Measurements from ENCODE around the gene KLHL29.

The KLHL29 gene

GRCh38 chr2:23550553-23550952 lies 165.6 kb downstream of the KLHL29 start:
- Histone ChIP-seq H3K4me3 (ENCODE audit: low read depth, low read length) (no peak overlapping the region), H3K79me2 (ENCODE audit: control insufficient read depth, insufficient read depth, low read length, poor library complexity) (no peaks in the 10 kb centered on the region), H3K4ac (ENCODE audit: low read depth, low read length) (no peak overlapping the region), H2BK120ac (ENCODE audit: insufficient read depth, low read length, poor library complexity) (no peak overlapping the region), H3K4me1 (ENCODE audit: control insufficient read depth in 1 of 2, insufficient read depth in 2 of 2, low read length in 2 of 2) (peaks cover 0 to 6% of the 10 kb centered on the region in 2 experiments), H4K12ac (ENCODE audit: low read depth, low read length) (no peak overlapping the region), H3K18ac (ENCODE audit: low read length) (no peak overlapping the region), H2AFZ (ENCODE audit: insufficient read depth, low read length, poor library complexity) (no peak overlapping the region), H3K36me3 (ENCODE audit: control insufficient read depth in 1 of 2, insufficient read depth in 2 of 2, low read length in 2 of 2) (no peaks in the 10 kb centered on the region), H3K14ac (ENCODE audit: low read length) (no peak overlapping the region), H3K9me3 (ENCODE audit: insufficient read depth, low read depth, low read length) (no peaks in the 10 kb centered on the region), H2BK5ac (ENCODE audit: low read depth, low read length, poor library complexity) (no peak overlapping the region), H4K8ac (ENCODE audit: low read depth, low read length) (no peak overlapping the region), H2BK12ac (ENCODE audit: low read length) (no peak overlapping the region), H3K27me3 (ENCODE audit: insufficient read depth, low read length) (no peaks in the 10 kb centered on the region), H4K91ac (ENCODE audit: low read depth, low read length) (no peak overlapping the region), H3K4me2 (ENCODE audit: low read length) (no peak overlapping the region), H3K9ac (ENCODE audit: low read length) (no peak overlapping the region), H3K27ac (ENCODE audit: low read depth, low read length) (no peak overlapping the region), H3K79me1 (ENCODE audit: low read length) (no peaks in the 10 kb centered on the region), H3K23ac (ENCODE audit: low read length) (no peak overlapping the region), H2AK5ac (ENCODE audit: low read length) (no peak overlapping the region)
- WGBS (ENCODE audit: extremely low coverage, insufficient coverage, insufficient read length): no CpG with 5 or more reads among the region's 7 CpGs
- no peak for DNase-seq

GRCh38 chr2:23551875-23552274 lies 166.9 kb downstream of the KLHL29 start:
- no peak overlapping the region for H2AFZ ChIP-seq (ENCODE audit: insufficient read depth, low read length, poor library complexity)
- H3K4me2 ChIP-seq (ENCODE audit: low read length): no peak overlapping the region
- no peak overlapping the region for H3K4me3 ChIP-seq (ENCODE audit: low read depth, low read length)
- no peak overlapping the region for H3K4ac ChIP-seq (ENCODE audit: low read depth, low read length)
- no peak overlapping the region for H2BK12ac ChIP-seq (ENCODE audit: low read length)
- no peaks in the 10 kb centered on the region for H3K27me3 ChIP-seq (ENCODE audit: insufficient read depth, low read length)
- no peak overlapping the region for H2BK5ac ChIP-seq (ENCODE audit: low read depth, low read length, poor library complexity)
- no peak overlapping the region for H4K8ac ChIP-seq (ENCODE audit: low read depth, low read length)
- H4K91ac ChIP-seq (ENCODE audit: low read depth, low read length): no peak overlapping the region
- no peak overlapping the region for H3K14ac ChIP-seq (ENCODE audit: low read length)
- H2BK120ac ChIP-seq (ENCODE audit: insufficient read depth, low read length, poor library complexity): no peak overlapping the region
- DNase-seq: no peak
- no CpG with 5 or more reads among the region's 5 CpGs for WGBS (ENCODE audit: extremely low coverage, insufficient coverage, insufficient read length)
- H3K27ac ChIP-seq (ENCODE audit: low read depth, low read length): no peak overlapping the region
- H2AK5ac ChIP-seq (ENCODE audit: low read length): no peak overlapping the region
- no peaks in the 10 kb centered on the region for H3K9me3 ChIP-seq (ENCODE audit: insufficient read depth, low read depth, low read length)
- H3K23ac ChIP-seq (ENCODE audit: low read length): no peak overlapping the region
- no peaks in the 10 kb centered on the region for H3K36me3 ChIP-seq (ENCODE audit: control insufficient read depth in 1 of 2, insufficient read depth in 2 of 2, low read length in 2 of 2)
- no peak overlapping the region for H3K9ac ChIP-seq (ENCODE audit: low read length)
- H4K12ac ChIP-seq (ENCODE audit: low read depth, low read length): no peak overlapping the region
- H3K79me2 ChIP-seq (ENCODE audit: control insufficient read depth, insufficient read depth, low read length, poor library complexity): no peaks in the 10 kb centered on the region
- no peaks in the 10 kb centered on the region for H3K79me1 ChIP-seq (ENCODE audit: low read length)
- no peak overlapping the region for H3K18ac ChIP-seq (ENCODE audit: low read length)
- H3K4me1 ChIP-seq (ENCODE audit: control insufficient read depth in 1 of 2, insufficient read depth in 2 of 2, low read length in 2 of 2): no peaks in the 10 kb centered on the region

- no peak overlapping the region for H3K4me3 ChIP-seq (ENCODE audit: low read depth, low read length)
- H2BK12ac ChIP-seq (ENCODE audit: low read length): no peak overlapping the region
- no peak overlapping the region for H2BK5ac ChIP-seq (ENCODE audit: low read depth, low read length, poor library complexity)
- no peak overlapping the region for H4K8ac ChIP-seq (ENCODE audit: low read depth, low read length)
- H4K91ac ChIP-seq (ENCODE audit: low read depth, low read length): no peak overlapping the region
- H3K27me3 ChIP-seq (ENCODE audit: insufficient read depth, low read length): no peaks in the 10 kb centered on the region
- H3K27ac ChIP-seq (ENCODE audit: low read depth, low read length): no peak overlapping the region
- H3K79me1 ChIP-seq (ENCODE audit: low read length): no peaks in the 10 kb centered on the region
- H3K9me3 ChIP-seq (ENCODE audit: insufficient read depth, low read depth, low read length): no peaks in the 10 kb centered on the region
- H3K79me2 ChIP-seq (ENCODE audit: control insufficient read depth, insufficient read depth, low read length, poor library complexity): no peaks in the 10 kb centered on the region
- H2AK5ac ChIP-seq (ENCODE audit: low read length): no peak overlapping the region
- no peak overlapping the region for H3K14ac ChIP-seq (ENCODE audit: low read length)
- H3K23ac ChIP-seq (ENCODE audit: low read length): no peak overlapping the region
- H3K4ac ChIP-seq (ENCODE audit: low read depth, low read length): no peak overlapping the region
- no peak overlapping the region for H2AFZ ChIP-seq (ENCODE audit: insufficient read depth, low read length, poor library complexity)
- H3K18ac ChIP-seq (ENCODE audit: low read length): no peak overlapping the region
- no peak overlapping the region for H4K12ac ChIP-seq (ENCODE audit: low read depth, low read length)
- DNase-seq: no peak
- H3K36me3 ChIP-seq (ENCODE audit: control insufficient read depth in 1 of 2, insufficient read depth in 2 of 2, low read length in 2 of 2): no peaks in the 10 kb centered on the region
- H2BK120ac ChIP-seq (ENCODE audit: insufficient read depth, low read length, poor library complexity): no peak overlapping the region
- no peak overlapping the region for H3K9ac ChIP-seq (ENCODE audit: low read length)
- WGBS (ENCODE audit: extremely low coverage, insufficient coverage, insufficient read length): no CpG with 5 or more reads among the region's 10 CpGs
- no peaks in the 10 kb centered on the region for H3K4me1 ChIP-seq (ENCODE audit: control insufficient read depth in 1 of 2, insufficient read depth in 2 of 2, low read length in 2 of 2)
- no peak overlapping the region for H3K4me2 ChIP-seq (ENCODE audit: low read length)
These were observed 168.6 kb downstream of the KLHL29 start for GRCh38 chr2:23553561-23553960.

- DNase-seq: no peak
- Histone ChIP-seq H3K4me1 (ENCODE audit: control insufficient read depth in 1 of 2, insufficient read depth in 2 of 2, low read length in 2 of 2) (no peaks in the 10 kb centered on the region), H2AK5ac (ENCODE audit: low read length) (no peak overlapping the region), H3K79me1 (ENCODE audit: low read length) (no peaks in the 10 kb centered on the region), H4K12ac (ENCODE audit: low read depth, low read length) (no peak overlapping the region), H2BK5ac (ENCODE audit: low read depth, low read length, poor library complexity) (no peak overlapping the region), H4K91ac (ENCODE audit: low read depth, low read length) (no peak overlapping the region), H3K79me2 (ENCODE audit: control insufficient read depth, insufficient read depth, low read length, poor library complexity) (no peaks in the 10 kb centered on the region), H3K9me3 (ENCODE audit: insufficient read depth, low read depth, low read length) (no peaks in the 10 kb centered on the region), H2AFZ (ENCODE audit: insufficient read depth, low read length, poor library complexity) (no peak overlapping the region), H3K27ac (ENCODE audit: low read depth, low read length) (no peak overlapping the region), H2BK12ac (ENCODE audit: low read length) (no peak overlapping the region), H3K18ac (ENCODE audit: low read length) (no peak overlapping the region), H3K4me2 (ENCODE audit: low read length) (no peak overlapping the region), H4K8ac (ENCODE audit: low read depth, low read length) (no peak overlapping the region), H3K4me3 (ENCODE audit: low read depth, low read length) (no peak overlapping the region), H3K4ac (ENCODE audit: low read depth, low read length) (no peak overlapping the region), H3K27me3 (ENCODE audit: insufficient read depth, low read length) (no peaks in the 10 kb centered on the region), H3K36me3 (ENCODE audit: control insufficient read depth in 1 of 2, insufficient read depth in 2 of 2, low read length in 2 of 2) (no peaks in the 10 kb centered on the region), H3K14ac (ENCODE audit: low read length) (no peak overlapping the region), H2BK120ac (ENCODE audit: insufficient read depth, low read length, poor library complexity) (no peak overlapping the region), H3K23ac (ENCODE audit: low read length) (no peak overlapping the region), H3K9ac (ENCODE audit: low read length) (no peak overlapping the region)
- WGBS (ENCODE audit: extremely low coverage, insufficient coverage, insufficient read length): no CpG with 5 or more reads among the region's 24 CpGs
These were observed 169.2 kb downstream of the KLHL29 start for GRCh38 chr2:23554054-23554697.
